Measurements from ENCODE around the gene CACNG4. TPM values are rescaled to one million over a fixed set of nuclear protein-coding genes. Genes with fewer than 3 reads are reported as not detected.

Gene CACNG4
- polyA plus RNA-seq, 5 donors: 1.9 to 3.5 (median 2.2) TPM

GRCh38 chr17:67058036-67058435 is 93.5 kb downstream of the CACNG4 start:
- no peak for DNase-seq

GRCh38 chr17:67059372-67059771 is 94.9 kb downstream of the CACNG4 start:
- DNase-seq: no peak

DNA sequence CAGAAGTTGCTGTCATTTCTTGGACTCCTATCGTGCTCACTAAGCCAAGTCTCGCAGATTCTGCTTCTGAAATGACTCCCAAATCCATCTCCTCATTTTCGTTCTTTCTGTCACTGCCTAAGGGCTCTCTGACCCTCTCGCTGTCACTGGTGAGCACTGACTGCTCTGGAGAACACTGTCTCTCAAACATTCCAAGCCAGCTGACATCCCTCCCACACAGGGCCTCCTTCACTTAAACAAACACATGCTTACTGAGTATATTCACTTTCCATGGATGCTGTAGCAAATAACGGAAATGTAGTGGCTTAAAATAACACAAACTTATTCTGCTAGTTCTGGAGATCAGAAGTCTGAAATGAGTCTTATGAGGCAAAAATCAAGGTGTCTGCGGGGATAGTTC is 98.6 kb downstream of the CACNG4 start:
- peak in 1 of 2 donors; percentile 7 for DNase-seq

DNA sequence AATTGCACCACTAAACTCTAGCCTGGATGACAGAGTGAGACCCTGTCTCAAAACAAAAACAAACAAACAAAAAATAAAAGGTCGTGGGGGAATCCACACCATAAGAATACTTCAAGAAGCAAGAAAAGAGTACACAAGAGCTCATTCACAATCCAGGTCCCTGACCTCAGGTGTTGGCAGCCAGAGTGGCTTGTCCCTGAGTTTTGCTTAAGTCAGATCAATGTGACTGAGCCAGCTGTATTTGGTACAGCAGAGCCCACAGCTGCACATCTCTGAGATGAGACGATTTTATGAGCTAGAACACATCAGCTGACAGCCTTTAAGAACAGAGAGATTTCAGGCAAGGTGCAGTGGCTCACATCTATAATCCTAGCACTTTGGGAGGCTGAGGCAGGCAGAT is 102.2 kb downstream of the CACNG4 start:
- no peak for DNase-seq

- DNase-seq: no peak
These were observed 103.3 kb downstream of the CACNG4 start for GRCh38 chr17:67067571-67068482.

DNA sequence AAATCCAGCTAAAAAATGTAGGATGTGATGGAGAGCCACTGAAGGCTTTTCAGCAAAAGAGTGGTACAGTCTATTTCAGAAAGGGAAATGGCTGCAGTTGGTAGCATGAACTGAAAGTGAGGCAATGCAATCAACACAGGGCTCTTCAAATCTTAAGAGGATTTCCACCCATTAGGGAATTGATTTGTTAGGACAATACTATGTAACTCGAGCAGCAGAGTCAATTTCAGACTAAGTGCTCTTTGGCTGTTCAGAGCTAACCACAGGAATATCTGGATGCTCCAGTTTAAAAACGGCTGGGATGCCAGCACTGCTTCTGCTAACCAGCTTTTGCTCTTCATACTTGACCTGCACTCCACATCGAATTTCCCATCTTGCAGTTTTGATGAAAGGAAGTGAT is 104.5 kb downstream of the CACNG4 start:
- DNase-seq: no peak

- no peak for DNase-seq
These were observed 105.2 kb downstream of the CACNG4 start for GRCh38 chr17:67069603-67070136.

DNA sequence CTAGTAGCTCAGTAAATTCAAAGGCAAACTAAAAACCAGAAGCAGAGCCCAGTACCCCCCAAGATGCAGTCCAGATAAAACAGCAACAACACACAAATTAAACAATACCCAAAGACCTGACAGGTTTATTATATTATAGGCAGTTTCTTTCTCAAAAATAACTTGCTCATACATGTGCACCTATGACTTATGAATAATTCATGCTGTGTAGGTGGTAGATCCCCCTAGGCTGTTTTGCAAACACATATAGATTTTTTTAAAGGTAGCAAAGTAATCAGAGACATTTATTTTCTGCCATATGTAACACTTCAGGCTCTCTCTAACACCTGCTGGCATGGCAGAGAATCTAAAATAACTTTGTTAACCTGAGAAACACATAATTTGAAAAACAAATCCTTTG is 107.1 kb downstream of the CACNG4 start:
- no peak for DNase-seq

- no peak for DNase-seq
These were observed 108.4 kb downstream of the CACNG4 start for GRCh38 chr17:67072885-67073284.

DNA sequence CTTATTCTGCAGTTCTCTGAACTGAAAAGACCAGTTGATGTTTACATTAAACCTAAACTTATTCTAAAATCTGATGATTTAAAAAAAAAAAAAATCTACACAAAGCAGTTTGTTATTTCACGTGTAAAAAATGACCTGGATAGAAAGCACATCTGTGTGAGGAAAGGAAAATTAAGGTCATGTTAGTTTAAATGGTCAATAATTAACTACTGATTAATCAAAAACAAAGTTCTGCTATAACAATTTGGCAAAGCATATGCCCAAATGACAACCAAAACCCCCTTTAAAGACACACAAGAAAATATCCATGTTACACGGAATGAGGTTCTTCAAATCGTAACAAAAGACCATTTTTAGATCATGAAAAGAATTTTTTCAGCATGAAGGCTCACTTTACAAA is 110.3 kb downstream of the CACNG4 start:
- no peak for DNase-seq

DNA sequence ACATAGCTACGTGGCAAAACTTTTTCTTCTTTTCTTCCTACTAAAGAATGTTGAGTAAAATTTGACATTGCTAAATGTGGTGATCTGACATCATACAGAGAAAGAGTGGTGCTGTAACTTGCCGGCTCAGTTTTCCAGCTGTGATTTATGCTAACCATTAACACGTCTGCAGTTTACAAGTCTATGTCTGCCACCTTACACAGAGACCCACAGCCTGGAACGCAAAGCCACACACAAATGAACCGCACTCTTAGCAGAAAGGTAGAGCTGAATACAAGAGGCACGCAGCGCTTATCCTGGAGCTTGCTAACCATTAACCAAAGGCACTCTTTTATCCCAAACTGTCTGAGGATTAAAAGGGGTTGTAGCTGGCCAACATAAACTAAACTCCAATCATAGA is 111.8 kb downstream of the CACNG4 start:
- DNase-seq: peak; percentile 12 to 13

GRCh38 chr17:67078292-67078691 is 113.8 kb downstream of the CACNG4 start:
- DNase-seq: no peak

DNA sequence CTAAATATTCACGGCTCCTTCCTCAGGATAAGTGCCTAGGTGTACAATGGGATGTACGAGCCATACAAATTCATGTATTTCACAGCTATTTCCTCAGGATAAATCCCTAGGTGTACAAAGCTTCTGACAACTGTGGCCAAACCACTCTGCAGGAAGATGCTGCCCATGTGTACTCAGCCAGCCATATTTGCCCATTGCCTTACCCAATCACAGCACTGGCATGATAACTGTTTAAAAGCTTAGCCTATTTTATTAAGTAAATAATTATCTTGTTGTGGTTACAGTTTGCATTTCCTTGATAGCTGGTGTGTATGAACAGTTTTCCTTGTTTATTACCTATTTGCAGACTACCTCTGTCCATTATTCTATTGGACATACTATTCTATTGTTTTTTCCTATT is 115.0 kb downstream of the CACNG4 start:
- no peak for DNase-seq

- no peak for DNase-seq
These were observed 116.3 kb downstream of the CACNG4 start for GRCh38 chr17:67080804-67081203.

GRCh38 chr17:67082107-67082506 is 117.6 kb downstream of the CACNG4 start:
- DNase-seq: no peak

Other genes with a start within 250 kb of the CACNG4 start
- not detected for gene CACNG5, start 129.6 kb upstream of the CACNG4 start, polyA plus RNA-seq (ENCODE audit: insufficient read depth in 1 of 5, insufficient read length in 5 of 5, low replicate concordance in 1 of 5)
- 10 to 100 TPM in 1 of 5 donors, under 1 TPM in 1, not detected in 3; 0.39 to 11.2 TPM for gene CACNG1, start 79.8 kb downstream of the CACNG4 start, polyA plus RNA-seq (ENCODE audit: insufficient read depth in 1 of 5, insufficient read length in 5 of 5, low replicate concordance in 1 of 5)

Measured in right lung (tissue), 5 donors.